Neural cell (in vitro differentiated cells): ENCODE results near the gene FTSJ3. TPM values are rescaled to one million over a fixed set of nuclear protein-coding genes. Genes with fewer than 3 reads are reported as not detected.

Source experiments
- H2AFZ ChIP-seq: fragments of 200-600, 300-800 bp; sonication (generic), shearing (Covaris generic); 2 replicates; pipeline ENCODE4 v1.6.0; 2014; ENCODE audit warnings: low read depth, mild to moderate bottlenecking, antibody characterized with exemption, low read length, moderate library complexity
- H3F3A ChIP-seq: fragments of 200-600 bp; shearing (Covaris generic); 2 replicates; pipeline ENCODE4 v1.6.1; 2016; ENCODE audit warnings: mild to moderate bottlenecking, moderate library complexity, mixed read lengths, antibody characterized with exemption, low read length; ENCODE audit not compliant: insufficient read depth, poor library complexity, severe bottlenecking
- H3K27ac ChIP-seq: fragments of 200-600, 300-800 bp; sonication (generic), shearing (Covaris generic); 2 replicates; pipeline ENCODE4 v1.5.1; 2014; ENCODE audit warnings: mild to moderate bottlenecking, low read length, moderate library complexity
- H3K27me3 ChIP-seq: fragments of 300-800, 200-600 bp; sonication (generic), shearing (Covaris generic); 2 replicates; pipeline ENCODE4 v1.6.0; 2014; ENCODE audit warnings: mild to moderate bottlenecking, low read depth, low read length, moderate library complexity; ENCODE audit not compliant: insufficient read depth
- H3K36me3 ChIP-seq: fragments of 300-800, 200-600 bp; sonication (generic), shearing (Covaris generic); 2 replicates; pipeline ENCODE4 v1.5.1; 2014; ENCODE audit warnings: mild to moderate bottlenecking, antibody characterized with exemption, low read length, moderate library complexity; ENCODE audit not compliant: insufficient read depth
- H3K4me2 ChIP-seq: fragments of 300-800, 200-600 bp; sonication (generic), shearing (Covaris generic); 2 replicates; pipeline ENCODE4 v1.6.0; 2014; ENCODE audit warnings: mild to moderate bottlenecking, low read length
- H3K4me3 ChIP-seq: fragments of 300-800, 200-600 bp; sonication (generic), shearing (Covaris generic); 2 replicates; pipeline ENCODE4 v1.5.1; 2014; ENCODE audit warnings: mild to moderate bottlenecking, low read length, moderate library complexity
- H3K79me2 ChIP-seq: fragments of 200-600 bp; shearing (Covaris generic); replicated peaks from 2 replicates; pipeline ENCODE4 v1.6.0; 2014; ENCODE audit warnings: mild to moderate bottlenecking, low read length, moderate library complexity; ENCODE audit not compliant: insufficient read depth
- H3K9ac ChIP-seq: fragments of 300-800, 200-600 bp; sonication (generic), shearing (Covaris generic); 2 replicates; pipeline ENCODE4 v1.6.1; 2016; ENCODE audit warnings: mild to moderate bottlenecking, low read length, mixed read lengths
- H3K9me2 ChIP-seq: fragments of 200-600 bp; shearing (Covaris generic); 2 replicates; pipeline ENCODE4 v1.6.1; 2016; ENCODE audit warnings: mild to moderate bottlenecking, low read length, mixed read lengths; ENCODE audit not compliant: insufficient read depth
- H3K9me3 ChIP-seq: fragments of 200-600, 300-800 bp; sonication (generic), shearing (Covaris generic); 2 replicates; pipeline ENCODE4 v1.6.1; 2016; ENCODE audit warnings: mild to moderate bottlenecking, mixed run types, low read length, moderate library complexity, mixed read lengths
- H4K20me1 ChIP-seq: fragments of 200-600 bp; shearing (Covaris generic); 2 replicates; pipeline ENCODE4 v1.6.1; 2016; ENCODE audit warnings: mild to moderate bottlenecking, mixed run types; ENCODE audit not compliant: insufficient read depth
- EP300 ChIP-seq: fragments of 450-650 bp; conservative IDR thresholded peaks from 2 replicates; pipeline ENCODE4 v1.6.1; 2014; ENCODE audit warnings: antibody characterized with exemption, mild to moderate bottlenecking, moderate library complexity; ENCODE audit not compliant: poor library complexity, severe bottlenecking
- EZH2 ChIP-seq: fragments of 200-600, 300-800 bp; shearing (Covaris generic), sonication (generic); IDR thresholded peaks from 2 replicates; pipeline ENCODE4 v1.6.1; 2014; ENCODE audit warnings: antibody characterized with exemption, low read length, borderline replicate concordance, mild to moderate bottlenecking; ENCODE audit not compliant: insufficient read depth, poor library complexity, severe bottlenecking
- MXI1 ChIP-seq: fragments of 450-650 bp; conservative IDR thresholded peaks from 2 replicates; pipeline ENCODE4 v1.6.1; 2014; ENCODE audit warnings: antibody characterized with exemption, mild to moderate bottlenecking; ENCODE audit not compliant: poor library complexity, severe bottlenecking
- POLR2AphosphoS5 ChIP-seq: IDR thresholded peaks from 2 replicates; pipeline ENCODE4 v1.6.1; 2012
- RAD21 ChIP-seq: fragments of 450-650 bp; conservative IDR thresholded peaks from 2 replicates; pipeline ENCODE4 v1.6.1; 2014; ENCODE audit warnings: antibody characterized with exemption, mild to moderate bottlenecking, moderate library complexity
- SMC3 ChIP-seq: fragments of 450-650 bp; conservative IDR thresholded peaks from 2 replicates; pipeline ENCODE4 v1.6.1; 2014; ENCODE audit warnings: antibody characterized with exemption, mild to moderate bottlenecking, moderate library complexity; ENCODE audit not compliant: poor library complexity
- TAF1 ChIP-seq: IDR thresholded peaks from 2 replicates; pipeline ENCODE4 v1.6.1; 2012; ENCODE audit warnings: low read depth
- polyA plus RNA-seq: library from polyadenylated mRNA; depleted of rRNA; stranded (reverse); fragments of >200 nt; gene quantifications from 2 replicates; pipeline ENCODE4 v1.2.3, GENCODE V29; 2014
- TF ChIP-seq, protein P1 (sequence below): IDR thresholded peaks from 2 replicates; pipeline ENCODE4 v1.6.1; 2012; ENCODE audit warnings: borderline replicate concordance
- TF ChIP-seq, protein P2 (sequence below): fragments of 450-650 bp; IDR thresholded peaks from 2 replicates; pipeline ENCODE4 v1.5.1; 2014; ENCODE audit warnings: antibody characterized with exemption, mild to moderate bottlenecking, moderate library complexity; ENCODE audit not compliant: poor library complexity, severe bottlenecking

The FTSJ3 gene
- polyA plus RNA-seq, 1 donor from 2014 or later = 23.2 TPM

- H3K9me3 ChIP-seq = no peaks in the 10 kb centered on the region
- no peaks in the 10 kb centered on the region for H3K27me3 ChIP-seq
- H3K27ac ChIP-seq = no peak overlapping the region
- peak overlapping the region; percentile 90 for H3K4me3 ChIP-seq
- TF ChIP-seq MXI1 (no peak), EP300 (no peak)
- H2AFZ ChIP-seq = no peak overlapping the region
- H3K79me2 ChIP-seq = peaks cover 26% of the 10 kb centered on the region
- H3F3A ChIP-seq = peaks cover 4% of the 10 kb centered on the region
- H3K9me2 ChIP-seq = no peaks in the 10 kb centered on the region
- no peaks in the 10 kb centered on the region for H3K36me3 ChIP-seq
- H3K4me2 ChIP-seq = peak overlapping the region; percentile 100
- no peak overlapping the region for H3K9ac ChIP-seq
- H4K20me1 ChIP-seq = no peaks in the 10 kb centered on the region
Observed at GRCh38 chr17:63828936-63829335, 1.5 kb upstream of the FTSJ3 start.

- H3K9ac ChIP-seq = peak overlapping the region; percentile 90
- H3K36me3 ChIP-seq = no peaks in the 10 kb centered on the region
- TF ChIP-seq, protein P1, sequence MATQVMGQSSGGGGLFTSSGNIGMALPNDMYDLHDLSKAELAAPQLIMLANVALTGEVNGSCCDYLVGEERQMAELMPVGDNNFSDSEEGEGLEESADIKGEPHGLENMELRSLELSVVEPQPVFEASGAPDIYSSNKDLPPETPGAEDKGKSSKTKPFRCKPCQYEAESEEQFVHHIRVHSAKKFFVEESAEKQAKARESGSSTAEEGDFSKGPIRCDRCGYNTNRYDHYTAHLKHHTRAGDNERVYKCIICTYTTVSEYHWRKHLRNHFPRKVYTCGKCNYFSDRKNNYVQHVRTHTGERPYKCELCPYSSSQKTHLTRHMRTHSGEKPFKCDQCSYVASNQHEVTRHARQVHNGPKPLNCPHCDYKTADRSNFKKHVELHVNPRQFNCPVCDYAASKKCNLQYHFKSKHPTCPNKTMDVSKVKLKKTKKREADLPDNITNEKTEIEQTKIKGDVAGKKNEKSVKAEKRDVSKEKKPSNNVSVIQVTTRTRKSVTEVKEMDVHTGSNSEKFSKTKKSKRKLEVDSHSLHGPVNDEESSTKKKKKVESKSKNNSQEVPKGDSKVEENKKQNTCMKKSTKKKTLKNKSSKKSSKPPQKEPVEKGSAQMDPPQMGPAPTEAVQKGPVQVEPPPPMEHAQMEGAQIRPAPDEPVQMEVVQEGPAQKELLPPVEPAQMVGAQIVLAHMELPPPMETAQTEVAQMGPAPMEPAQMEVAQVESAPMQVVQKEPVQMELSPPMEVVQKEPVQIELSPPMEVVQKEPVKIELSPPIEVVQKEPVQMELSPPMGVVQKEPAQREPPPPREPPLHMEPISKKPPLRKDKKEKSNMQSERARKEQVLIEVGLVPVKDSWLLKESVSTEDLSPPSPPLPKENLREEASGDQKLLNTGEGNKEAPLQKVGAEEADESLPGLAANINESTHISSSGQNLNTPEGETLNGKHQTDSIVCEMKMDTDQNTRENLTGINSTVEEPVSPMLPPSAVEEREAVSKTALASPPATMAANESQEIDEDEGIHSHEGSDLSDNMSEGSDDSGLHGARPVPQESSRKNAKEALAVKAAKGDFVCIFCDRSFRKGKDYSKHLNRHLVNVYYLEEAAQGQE = no peak
- TF ChIP-seq, protein P2, sequence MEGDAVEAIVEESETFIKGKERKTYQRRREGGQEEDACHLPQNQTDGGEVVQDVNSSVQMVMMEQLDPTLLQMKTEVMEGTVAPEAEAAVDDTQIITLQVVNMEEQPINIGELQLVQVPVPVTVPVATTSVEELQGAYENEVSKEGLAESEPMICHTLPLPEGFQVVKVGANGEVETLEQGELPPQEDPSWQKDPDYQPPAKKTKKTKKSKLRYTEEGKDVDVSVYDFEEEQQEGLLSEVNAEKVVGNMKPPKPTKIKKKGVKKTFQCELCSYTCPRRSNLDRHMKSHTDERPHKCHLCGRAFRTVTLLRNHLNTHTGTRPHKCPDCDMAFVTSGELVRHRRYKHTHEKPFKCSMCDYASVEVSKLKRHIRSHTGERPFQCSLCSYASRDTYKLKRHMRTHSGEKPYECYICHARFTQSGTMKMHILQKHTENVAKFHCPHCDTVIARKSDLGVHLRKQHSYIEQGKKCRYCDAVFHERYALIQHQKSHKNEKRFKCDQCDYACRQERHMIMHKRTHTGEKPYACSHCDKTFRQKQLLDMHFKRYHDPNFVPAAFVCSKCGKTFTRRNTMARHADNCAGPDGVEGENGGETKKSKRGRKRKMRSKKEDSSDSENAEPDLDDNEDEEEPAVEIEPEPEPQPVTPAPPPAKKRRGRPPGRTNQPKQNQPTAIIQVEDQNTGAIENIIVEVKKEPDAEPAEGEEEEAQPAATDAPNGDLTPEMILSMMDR = peak; percentile 7
- H3K9me3 ChIP-seq = no peaks in the 10 kb centered on the region
- no peaks in the 10 kb centered on the region for H3K9me2 ChIP-seq
- peak overlapping the region; percentile 79 for H2AFZ ChIP-seq
- no peaks in the 10 kb centered on the region for H4K20me1 ChIP-seq
- peak overlapping the region; percentile 100 for H3K4me2 ChIP-seq
- H3K4me3 ChIP-seq = peak overlapping the region; percentile 90
- H3F3A ChIP-seq = peaks cover 4% of the 10 kb centered on the region
- H3K27ac ChIP-seq = peak overlapping the region; percentile 93
- no peaks in the 10 kb centered on the region for H3K27me3 ChIP-seq
- peaks cover 26% of the 10 kb centered on the region for H3K79me2 ChIP-seq
Observed at GRCh38 chr17:63827801-63828221, 348 bp upstream of the FTSJ3 start.

- peak overlapping the region; percentile 58 for H2AFZ ChIP-seq
Observed at GRCh38 chr17:63826468-63827001, 928 bp downstream of the FTSJ3 start.

More at GRCh38 chr17:63826468-63827001, 928 bp downstream of the FTSJ3 start:
- no peaks in the 10 kb centered on the region for H3K9me2 ChIP-seq
- no peaks in the 10 kb centered on the region for H3K9me3 ChIP-seq
- H3K9ac ChIP-seq = peak overlapping the region; percentile 90
- peak overlapping the region; percentile 90 for H3K4me3 ChIP-seq
- peak overlapping the region; percentile 79 for H3K4me2 ChIP-seq
- H3K27me3 ChIP-seq = no peaks in the 10 kb centered on the region
- H3K27ac ChIP-seq = peak overlapping the region; percentile 93
- peaks cover 4% of the 10 kb centered on the region for H3F3A ChIP-seq
- no peaks in the 10 kb centered on the region for H3K36me3 ChIP-seq
- TF ChIP-seq SMC3 = no peak
- no peak for TF ChIP-seq RAD21
- TF ChIP-seq POLR2AphosphoS5 = no peak
- no peak for TF ChIP-seq EP300
- no peak for TF ChIP-seq EZH2
- no peak for TF ChIP-seq TAF1
- TF ChIP-seq MXI1 = no peak
- TF ChIP-seq, protein P2 = no peak
- TF ChIP-seq, protein P1 = no peak
- H4K20me1 ChIP-seq = no peaks in the 10 kb centered on the region
- H3K79me2 ChIP-seq = peaks cover 26% of the 10 kb centered on the region
